PFSK-1 (cell line): ENCODE results near the gene KRT31.

Experiments used
- FOXP2 ChIP-seq: optimal IDR thresholded peaks from 2 replicates; pipeline ENCODE3; 2011; ENCODE audit warnings: borderline replicate concordance, control low read depth, inconsistent platforms; ENCODE audit not compliant: insufficient read depth; ENCODE audit errors: extremely low read length, extremely low read depth
- POLR2AphosphoS5 ChIP-seq: IDR thresholded peaks from 2 replicates; pipeline ENCODE4 v1.6.1; 2012; ENCODE audit warnings: low read depth, mild to moderate bottlenecking, control low read depth, low read length, moderate library complexity
- SIN3A ChIP-seq: IDR thresholded peaks from 2 replicates; pipeline ENCODE4 v1.6.1; 2012; ENCODE audit warnings: mild to moderate bottlenecking, low read length, moderate library complexity, borderline replicate concordance; ENCODE audit not compliant: insufficient read depth
- TAF1 ChIP-seq: IDR thresholded peaks from 2 replicates; pipeline ENCODE4 v1.6.1; 2012; ENCODE audit warnings: low read length, control low read depth, borderline replicate concordance; ENCODE audit not compliant: insufficient read depth
- TF ChIP-seq, protein P1 (sequence below), 2 experiments: IDR thresholded peaks; 2 replicates each; pipeline versions ENCODE4 v1.6.1 to v1.8.0; 2011 to 2012; ENCODE audit warnings: low read depth in 2 of 2, low read length in 2 of 2, control low read depth in 1 of 2, inconsistent platforms in 1 of 2, mild to moderate bottlenecking in 1 of 2, moderate library complexity in 1 of 2; ENCODE audit not compliant: insufficient read depth in 1 of 2

Gene KRT31

DNA sequence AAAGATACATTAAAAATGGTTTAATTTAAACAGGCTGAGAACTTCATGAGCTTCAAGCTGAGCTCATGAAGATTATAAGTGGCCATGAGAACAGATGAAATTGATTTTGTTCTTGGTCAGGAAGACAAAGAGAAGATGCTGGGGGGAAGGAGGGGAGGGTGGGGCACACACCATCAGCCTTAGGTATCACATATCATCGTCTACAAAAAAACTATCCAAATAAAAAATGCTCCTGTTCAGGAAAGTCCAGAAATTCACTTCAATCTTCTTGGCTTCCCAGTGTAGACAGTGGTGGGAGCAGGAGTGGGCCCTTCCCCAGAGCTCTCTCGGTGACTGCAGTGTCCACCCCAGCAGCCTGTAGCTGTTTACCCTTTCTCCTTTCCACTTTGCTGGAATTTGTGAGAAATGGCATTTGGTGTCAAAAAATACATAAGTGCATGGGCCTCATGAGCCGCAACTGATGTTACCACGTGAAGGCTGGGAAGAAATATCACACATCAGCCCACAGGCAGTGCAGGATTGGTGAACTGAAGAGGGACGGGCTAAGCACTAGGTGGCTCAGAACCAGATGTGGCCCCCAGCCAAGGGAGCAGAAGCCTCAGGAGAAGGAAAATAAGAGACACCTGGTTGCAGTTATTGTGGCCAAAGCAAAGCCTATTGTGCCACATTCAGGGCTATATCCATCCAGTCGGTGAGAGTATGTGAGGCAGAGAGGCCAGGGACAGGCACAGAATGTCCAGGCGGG is 20.9 kb upstream of the KRT31 start:
- TF ChIP-seq TAF1 (no peak), POLR2AphosphoS5 (no peak), SIN3A (no peak), FOXP2 (no peak)
- TF ChIP-seq, protein P1, sequence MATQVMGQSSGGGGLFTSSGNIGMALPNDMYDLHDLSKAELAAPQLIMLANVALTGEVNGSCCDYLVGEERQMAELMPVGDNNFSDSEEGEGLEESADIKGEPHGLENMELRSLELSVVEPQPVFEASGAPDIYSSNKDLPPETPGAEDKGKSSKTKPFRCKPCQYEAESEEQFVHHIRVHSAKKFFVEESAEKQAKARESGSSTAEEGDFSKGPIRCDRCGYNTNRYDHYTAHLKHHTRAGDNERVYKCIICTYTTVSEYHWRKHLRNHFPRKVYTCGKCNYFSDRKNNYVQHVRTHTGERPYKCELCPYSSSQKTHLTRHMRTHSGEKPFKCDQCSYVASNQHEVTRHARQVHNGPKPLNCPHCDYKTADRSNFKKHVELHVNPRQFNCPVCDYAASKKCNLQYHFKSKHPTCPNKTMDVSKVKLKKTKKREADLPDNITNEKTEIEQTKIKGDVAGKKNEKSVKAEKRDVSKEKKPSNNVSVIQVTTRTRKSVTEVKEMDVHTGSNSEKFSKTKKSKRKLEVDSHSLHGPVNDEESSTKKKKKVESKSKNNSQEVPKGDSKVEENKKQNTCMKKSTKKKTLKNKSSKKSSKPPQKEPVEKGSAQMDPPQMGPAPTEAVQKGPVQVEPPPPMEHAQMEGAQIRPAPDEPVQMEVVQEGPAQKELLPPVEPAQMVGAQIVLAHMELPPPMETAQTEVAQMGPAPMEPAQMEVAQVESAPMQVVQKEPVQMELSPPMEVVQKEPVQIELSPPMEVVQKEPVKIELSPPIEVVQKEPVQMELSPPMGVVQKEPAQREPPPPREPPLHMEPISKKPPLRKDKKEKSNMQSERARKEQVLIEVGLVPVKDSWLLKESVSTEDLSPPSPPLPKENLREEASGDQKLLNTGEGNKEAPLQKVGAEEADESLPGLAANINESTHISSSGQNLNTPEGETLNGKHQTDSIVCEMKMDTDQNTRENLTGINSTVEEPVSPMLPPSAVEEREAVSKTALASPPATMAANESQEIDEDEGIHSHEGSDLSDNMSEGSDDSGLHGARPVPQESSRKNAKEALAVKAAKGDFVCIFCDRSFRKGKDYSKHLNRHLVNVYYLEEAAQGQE (IDR thresholded peaks at IDR 0.05; ENCODE audit: insufficient read depth in 1 of 2, low read depth in 2 of 2, low read length in 2 of 2), result no peak

DNA sequence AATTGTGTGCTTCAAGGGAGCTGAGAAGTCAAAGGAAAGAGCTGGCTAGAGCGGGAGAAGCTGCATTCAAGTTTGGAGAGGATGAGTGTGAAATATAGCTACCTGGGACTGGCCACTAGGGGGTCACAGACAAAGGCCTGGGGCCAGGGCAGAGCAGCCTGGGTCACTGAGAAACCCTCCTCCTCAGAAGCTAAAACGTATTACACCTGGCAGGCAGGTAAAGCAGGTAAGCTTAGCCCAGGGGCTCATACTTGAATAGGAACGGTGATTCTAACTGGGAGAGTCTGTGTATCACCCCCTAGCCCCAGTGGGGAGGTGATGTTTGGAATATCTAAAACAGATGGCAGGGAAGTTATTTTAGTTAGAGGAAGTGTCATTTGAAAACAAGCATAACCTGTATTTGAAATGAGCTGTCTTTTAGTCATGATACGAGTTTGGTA is 20.2 kb upstream of the KRT31 start:
- TF ChIP-seq FOXP2, result no peak
- TF ChIP-seq POLR2AphosphoS5, result no peak
- TF ChIP-seq, protein P1 (IDR thresholded peaks at IDR 0.05; ENCODE audit: insufficient read depth in 1 of 2, low read depth in 2 of 2, low read length in 2 of 2), result no peak
- no peak for TF ChIP-seq TAF1
- TF ChIP-seq SIN3A, result no peak

DNA sequence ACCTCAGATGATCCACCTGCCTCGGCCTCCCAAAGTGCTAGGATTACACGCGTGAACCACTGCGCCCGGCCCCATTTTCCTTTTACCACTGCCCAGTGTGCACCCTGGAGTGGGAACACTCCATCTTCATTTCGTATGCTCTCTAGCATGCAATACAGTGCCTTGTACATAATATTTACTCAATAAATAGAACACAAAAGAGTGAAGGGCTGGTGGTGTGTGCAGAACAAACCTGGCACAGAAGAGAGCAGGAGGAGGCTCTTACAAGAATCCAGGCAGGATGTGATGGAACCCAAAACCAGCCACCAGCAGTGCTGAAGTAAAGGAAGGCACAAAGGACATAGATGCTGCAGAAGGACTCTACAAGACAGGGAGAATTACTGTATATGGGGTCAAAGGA is 19.7 kb upstream of the KRT31 start:
- TF ChIP-seq TAF1 (no peak), POLR2AphosphoS5 (no peak), SIN3A (no peak), FOXP2 (no peak)
- TF ChIP-seq, protein P1 (IDR thresholded peaks at IDR 0.05; ENCODE audit: insufficient read depth in 1 of 2, low read depth in 2 of 2, low read length in 2 of 2), result no peak

DNA sequence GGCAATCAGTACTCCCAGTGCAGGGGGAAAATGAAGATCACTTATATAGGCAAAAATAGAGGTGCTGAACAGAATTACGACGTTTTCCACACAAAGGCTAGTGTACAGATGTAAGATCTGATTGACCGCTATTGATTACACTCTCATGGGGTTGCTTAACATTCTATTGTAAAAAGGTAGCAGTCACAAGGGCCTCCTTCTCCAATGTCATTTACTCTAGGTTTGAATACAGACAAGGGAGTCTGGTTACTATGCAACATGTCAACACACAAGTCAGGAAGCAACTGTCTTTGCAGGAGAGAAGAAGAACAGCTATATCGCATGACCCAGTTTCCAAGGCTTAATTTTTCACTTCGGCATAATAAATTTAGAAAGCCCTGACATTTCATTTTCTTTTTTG is 19.1 kb upstream of the KRT31 start:
- no peak for TF ChIP-seq SIN3A
- no peak for TF ChIP-seq FOXP2
- TF ChIP-seq POLR2AphosphoS5, result no peak
- TF ChIP-seq, protein P1 (IDR thresholded peaks at IDR 0.05; ENCODE audit: insufficient read depth in 1 of 2, low read depth in 2 of 2, low read length in 2 of 2), result no peak
- no peak for TF ChIP-seq TAF1
